WTC11 (cell line): Measurements from ENCODE around the gene DHRS7B. TPM values are rescaled to one million over a fixed set of nuclear protein-coding genes. Genes with fewer than 3 reads are reported as not detected.

Experiments
- ATAC-seq: fragments of 200-7000 bp; cut with Tn5 transposase; 2 replicates; pipeline ENCODE4 v1.10.0; 2021; ENCODE audit warnings: mild to moderate bottlenecking, moderate library complexity
- CTCF ChIA-PET: fragments of 300-600 bp; sonication (Branson Sonifier 250); formaldehyde crosslinking; loops from one replicate; lab custom pipeline; 2021; ENCODE audit warnings: antibody characterized with exemption; lab: Charles Lee
- POLR2A ChIA-PET: fragments of 350-600 bp; sonication (Branson Sonifier 250); formaldehyde crosslinking; loops from one replicate; lab custom pipeline; 2021; ENCODE audit warnings: antibody characterized with exemption; lab: Charles Lee
- DNase-seq: peaks from one replicate; pipeline ENCODE4 v3.0.0; 2021; ENCODE audit warnings: low spot score
- H3K27ac Mint-ChIP-seq: 2 replicates; pipeline ENCODE4 v1.8.0; 2021; ENCODE audit warnings: mixed read lengths
- H3K27me3 Mint-ChIP-seq: 2 replicates; pipeline ENCODE4 v1.8.0; 2021; ENCODE audit warnings: low read depth, mild to moderate bottlenecking, moderate library complexity, mixed read lengths
- H3K36me3 Mint-ChIP-seq: 2 replicates; pipeline ENCODE4 v1.8.0; 2021; ENCODE audit warnings: mixed read lengths
- H3K4me1 Mint-ChIP-seq: 2 replicates; pipeline ENCODE4 v1.8.0; 2022; ENCODE audit warnings: mixed read lengths
- H3K4me3 Mint-ChIP-seq: 2 replicates; pipeline ENCODE4 v1.8.0; 2021; ENCODE audit warnings: mild to moderate bottlenecking, moderate library complexity, mixed read lengths
- H3K9me3 Mint-ChIP-seq: 2 replicates; pipeline ENCODE4 v1.8.0; 2021; ENCODE audit warnings: mixed read lengths
- ATF1 ChIP-seq: sonication (generic); formaldehyde crosslinking; IDR thresholded peaks from 2 replicates; pipeline ENCODE4 v1.8.1; 2023; ENCODE audit warnings: mild to moderate bottlenecking, moderate library complexity, missing genetic modification reagents
- CBFB ChIP-seq: sonication (generic); formaldehyde crosslinking; IDR thresholded peaks from 2 replicates; pipeline ENCODE4 v1.8.1; 2022; ENCODE audit warnings: mild to moderate bottlenecking, low read depth, missing genetic modification reagents
- E2F1 ChIP-seq: sonication (generic); formaldehyde crosslinking; IDR thresholded peaks from 2 replicates; pipeline ENCODE4 v1.8.0; 2022; ENCODE audit warnings: mild to moderate bottlenecking, missing genetic modification reagents
- E2F5 ChIP-seq: sonication (generic); formaldehyde crosslinking; IDR thresholded peaks from 2 replicates; pipeline ENCODE4 v1.8.1; 2022; ENCODE audit warnings: mild to moderate bottlenecking, moderate library complexity, missing genetic modification reagents
- ELF4 ChIP-seq: sonication (generic); formaldehyde crosslinking; IDR thresholded peaks from 2 replicates; pipeline ENCODE4 v1.8.1; 2022; ENCODE audit warnings: low read depth, mild to moderate bottlenecking, moderate library complexity, missing genetic modification reagents
- FOXP1 ChIP-seq: sonication (generic); formaldehyde crosslinking; IDR thresholded peaks from 2 replicates; pipeline ENCODE4 v1.8.0; 2022; ENCODE audit warnings: missing genetic modification reagents, mild to moderate bottlenecking, moderate library complexity, borderline replicate concordance
- GABPB1 ChIP-seq: sonication (generic); formaldehyde crosslinking; IDR thresholded peaks from 2 replicates; pipeline ENCODE4 v1.8.1; 2023; ENCODE audit warnings: mild to moderate bottlenecking, missing genetic modification reagents
- IRF1 ChIP-seq: sonication (generic); formaldehyde crosslinking; IDR thresholded peaks from 2 replicates; pipeline ENCODE4 v1.8.0; 2023; ENCODE audit warnings: missing genetic modification reagents
- KAT7 ChIP-seq: sonication (generic); formaldehyde crosslinking; IDR thresholded peaks from 2 replicates; pipeline ENCODE4 v1.8.1; 2023; ENCODE audit warnings: missing genetic modification reagents, mild to moderate bottlenecking, borderline replicate concordance
- MXD4 ChIP-seq: fragments of 250-450 bp; sonication (Bioruptor Pico); IDR thresholded peaks from 2 replicates; pipeline ENCODE4 v1.8.0; 2021; ENCODE audit warnings: mild to moderate bottlenecking, moderate library complexity, borderline replicate concordance
- OVOL2 ChIP-seq: fragments of 250-450 bp; sonication (Bioruptor Pico); IDR thresholded peaks from 2 replicates; pipeline ENCODE4 v1.9.0; 2021; ENCODE audit warnings: mild to moderate bottlenecking, borderline replicate concordance
- PREB ChIP-seq: sonication (generic); formaldehyde crosslinking; IDR thresholded peaks from 2 replicates; pipeline ENCODE4 v1.8.1; 2022; ENCODE audit warnings: mild to moderate bottlenecking, missing genetic modification reagents, moderate library complexity, borderline replicate concordance
- RELA ChIP-seq: sonication (generic); formaldehyde crosslinking; IDR thresholded peaks from 2 replicates; pipeline ENCODE4 v1.8.1; 2022; ENCODE audit warnings: missing genetic modification reagents, mild to moderate bottlenecking, borderline replicate concordance
- RORB ChIP-seq: fragments of 250-450 bp; sonication (Bioruptor Pico); IDR thresholded peaks from 2 replicates; pipeline ENCODE4 v1.9.0; 2021; ENCODE audit warnings: mild to moderate bottlenecking
- SMAD4 ChIP-seq: sonication (generic); formaldehyde crosslinking; IDR thresholded peaks from 2 replicates; pipeline ENCODE4 v1.8.0; 2022; ENCODE audit warnings: mild to moderate bottlenecking, missing genetic modification reagents
- TEAD4 ChIP-seq: sonication (generic); formaldehyde crosslinking; IDR thresholded peaks from 2 replicates; pipeline ENCODE4 v1.8.0; 2022; ENCODE audit warnings: mild to moderate bottlenecking, missing genetic modification reagents
- ZBTB21 ChIP-seq: sonication (generic); formaldehyde crosslinking; IDR thresholded peaks from 2 replicates; pipeline ENCODE4 v1.8.1; 2023; ENCODE audit warnings: mild to moderate bottlenecking, missing genetic modification reagents, borderline replicate concordance
- ZNF232 ChIP-seq: sonication (generic); formaldehyde crosslinking; IDR thresholded peaks from 2 replicates; pipeline ENCODE4 v1.8.0; 2022; ENCODE audit warnings: mild to moderate bottlenecking, missing genetic modification reagents
- ZNF317 ChIP-seq: sonication (generic); formaldehyde crosslinking; IDR thresholded peaks from 2 replicates; pipeline ENCODE4 v1.8.1; 2023; ENCODE audit warnings: low read depth, mild to moderate bottlenecking, moderate library complexity, missing genetic modification reagents, borderline replicate concordance
- total RNA-seq: library from RNA; stranded (reverse); gene quantifications from 3 replicates; pipeline ENCODE4 v1.2.3, GENCODE V29; 2021
- TF ChIP-seq, protein P1 (sequence below): sonication (generic); formaldehyde crosslinking; IDR thresholded peaks from 2 replicates; pipeline ENCODE4 v1.8.0; 2022; ENCODE audit warnings: missing genetic modification reagents

The DHRS7B gene
- total RNA-seq, 1 experiment from 2014 or later, result 15.6 TPM

GRCh38 chr17:21212826-21213637, 86.3 kb downstream of the DHRS7B start:
- Mint-ChIP-seq H3K27me3 (no peaks in the 10 kb centered on the region; the same call in 1 of the 2 replicates), H3K4me3 (peak overlapping the region; percentile 96), H3K27ac (peak overlapping the region; percentile 94), H3K9me3 (no peaks in the 10 kb centered on the region), H3K36me3 (peaks cover 12% of the 10 kb centered on the region), H3K4me1 (peaks cover 38% of the 10 kb centered on the region)
- ChIA-PET POLR2A (interaction anchor here (1.2 to 2.0 kb wide), 2 partner anchors 158 to 170 kb away, joined by 3 to 6 read pairs; partner anchors contain the start of gene USP22), CTCF (interaction anchor here (0.9 to 3.5 kb wide), 5 partner anchors 13 to 170 kb away, joined by 4 to 13 read pairs (median 5); no protein-coding TSS in a partner anchor)
- DNase-seq, result no peak
- no peak for TF ChIP-seq CBFB
- TF ChIP-seq OVOL2, result no peak
- TF ChIP-seq GABPB1 (CRISPR knock-in tag), result no peak
- no peak for ATAC-seq

- Mint-ChIP-seq H3K4me3 (peak overlapping the region; percentile 96), H3K27ac (no peak overlapping the region), H3K36me3 (peaks cover 9% of the 10 kb centered on the region), H3K4me1 (peaks cover 39% of the 10 kb centered on the region), H3K9me3 (no peaks in the 10 kb centered on the region), H3K27me3 (no peaks in the 10 kb centered on the region; the same call in 1 of the 2 replicates)
- CTCF ChIA-PET, result interaction anchor here (0.9 to 3.5 kb wide), 5 partner anchors 14 to 170 kb away, joined by 4 to 13 read pairs (median 5); no protein-coding TSS in a partner anchor
- ATAC-seq (peak; percentile 5), DNase-seq (peak; percentile 40)
- TF ChIP-seq IRF1 (CRISPR knock-in tag) (no peak), KAT7 (peak; percentile 83; the same call in 1 of the 2 replicates), RELA (CRISPR knock-in tag) (peak; percentile 47; the same call in 1 of the 2 replicates), RORB (CRISPR knock-in tag) (no peak), FOXP1 (CRISPR knock-in tag) (no peak; the same call in 1 of the 2 replicates), ATF1 (CRISPR knock-in tag) (no peak), ZNF232 (CRISPR knock-in tag) (0 out of 2 replicates have a peak, but pooled peaks have one; percentile 29), MXD4 (CRISPR knock-in tag) (no peak), E2F5 (CRISPR knock-in tag) (no peak), E2F1 (CRISPR knock-in tag) (0 out of 2 replicates have a peak, but pooled peaks have one; percentile 39), ZBTB21 (CRISPR knock-in tag) (no peak), ZNF317 (CRISPR knock-in tag) (0 out of 2 replicates have a peak, but pooled peaks have one; percentile 12), PREB (0 out of 2 replicates have a peak, but pooled peaks have one; percentile 30), SMAD4 (CRISPR knock-in tag) (peak; percentile 39; the same call in 1 of the 2 replicates), ELF4 (0 out of 2 replicates have a peak, but pooled peaks have one; percentile 20), TEAD4 (CRISPR knock-in tag) (peak; percentile 52; the same call in 1 of the 2 replicates)
- TF ChIP-seq, protein P1, sequence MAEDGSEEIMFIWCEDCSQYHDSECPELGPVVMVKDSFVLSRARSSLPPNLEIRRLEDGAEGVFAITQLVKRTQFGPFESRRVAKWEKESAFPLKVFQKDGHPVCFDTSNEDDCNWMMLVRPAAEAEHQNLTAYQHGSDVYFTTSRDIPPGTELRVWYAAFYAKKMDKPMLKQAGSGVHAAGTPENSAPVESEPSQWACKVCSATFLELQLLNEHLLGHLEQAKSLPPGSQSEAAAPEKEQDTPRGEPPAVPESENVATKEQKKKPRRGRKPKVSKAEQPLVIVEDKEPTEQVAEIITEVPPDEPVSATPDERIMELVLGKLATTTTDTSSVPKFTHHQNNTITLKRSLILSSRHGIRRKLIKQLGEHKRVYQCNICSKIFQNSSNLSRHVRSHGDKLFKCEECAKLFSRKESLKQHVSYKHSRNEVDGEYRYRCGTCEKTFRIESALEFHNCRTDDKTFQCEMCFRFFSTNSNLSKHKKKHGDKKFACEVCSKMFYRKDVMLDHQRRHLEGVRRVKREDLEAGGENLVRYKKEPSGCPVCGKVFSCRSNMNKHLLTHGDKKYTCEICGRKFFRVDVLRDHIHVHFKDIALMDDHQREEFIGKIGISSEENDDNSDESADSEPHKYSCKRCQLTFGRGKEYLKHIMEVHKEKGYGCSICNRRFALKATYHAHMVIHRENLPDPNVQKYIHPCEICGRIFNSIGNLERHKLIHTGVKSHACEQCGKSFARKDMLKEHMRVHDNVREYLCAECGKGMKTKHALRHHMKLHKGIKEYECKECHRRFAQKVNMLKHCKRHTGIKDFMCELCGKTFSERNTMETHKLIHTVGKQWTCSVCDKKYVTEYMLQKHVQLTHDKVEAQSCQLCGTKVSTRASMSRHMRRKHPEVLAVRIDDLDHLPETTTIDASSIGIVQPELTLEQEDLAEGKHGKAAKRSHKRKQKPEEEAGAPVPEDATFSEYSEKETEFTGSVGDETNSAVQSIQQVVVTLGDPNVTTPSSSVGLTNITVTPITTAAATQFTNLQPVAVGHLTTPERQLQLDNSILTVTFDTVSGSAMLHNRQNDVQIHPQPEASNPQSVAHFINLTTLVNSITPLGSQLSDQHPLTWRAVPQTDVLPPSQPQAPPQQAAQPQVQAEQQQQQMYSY (CRISPR knock-in tag), result peak; percentile 47; the same call in 1 of the 2 replicates
- POLR2A ChIA-PET, result interaction anchor here (1.2 to 2.0 kb wide), 2 partner anchors 157 to 170 kb away, joined by 3 to 6 read pairs; partner anchors contain the start of gene USP22
Measured at GRCh38 chr17:21213638-21214014, 86.9 kb downstream of the DHRS7B start.
